ENCODE results near the gene VIL1.

VIL1 gene

GRCh38 chr2:218445602-218446001 is 26.7 kb downstream of the VIL1 start:
- DNase-seq, result no peak

DNA sequence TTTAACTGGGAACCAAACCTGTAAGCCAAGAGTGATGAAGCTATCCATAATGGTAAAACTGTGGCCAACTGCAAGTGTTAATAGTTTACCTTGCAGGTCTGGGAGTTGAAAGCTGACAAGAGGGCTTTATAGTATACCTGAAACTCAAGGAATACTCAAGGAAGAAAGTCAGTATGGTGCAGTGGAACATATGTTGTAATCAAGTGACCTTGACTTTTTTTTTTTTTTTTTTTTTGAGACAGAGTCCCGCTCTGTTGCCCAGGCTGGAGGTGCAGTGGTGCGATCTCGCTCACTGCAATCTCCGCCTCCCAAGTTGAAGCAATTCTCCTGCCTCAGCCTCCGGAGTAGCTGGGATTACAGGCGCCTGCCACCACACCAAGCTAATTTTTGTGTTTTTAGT is 27.6 kb downstream of the VIL1 start:
- DNase-seq, result no peak

GRCh38 chr2:218447072-218447471 is 28.1 kb downstream of the VIL1 start:
- DNase-seq, result no peak

DNA sequence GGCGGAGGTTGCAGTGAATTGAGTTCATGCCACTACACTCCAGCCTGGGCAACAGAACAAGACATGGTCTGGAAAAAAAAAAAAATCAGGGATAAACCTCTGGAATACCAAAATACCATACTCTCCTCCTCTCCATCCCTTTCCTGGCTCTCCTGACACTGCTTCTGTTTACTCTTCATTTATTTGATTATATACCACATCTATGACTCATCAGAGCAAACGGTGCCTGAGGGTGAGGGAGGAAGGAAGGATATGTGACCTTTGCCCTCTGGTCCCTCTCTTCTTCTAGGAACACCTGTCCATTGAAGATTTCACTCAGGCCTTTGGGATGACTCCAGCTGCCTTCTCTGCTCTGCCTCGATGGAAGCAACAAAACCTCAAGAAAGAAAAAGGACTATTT is 30.0 kb downstream of the VIL1 start:
- DNase-seq, result no peak

- DNase-seq, result no peak
Observed at GRCh38 chr2:218452079-218452478, 33.2 kb downstream of the VIL1 start.

- DNase-seq, result no peak
Observed at GRCh38 chr2:218456849-218457248, 37.9 kb downstream of the VIL1 start.

- no peak for DNase-seq
Observed at GRCh38 chr2:218458598-218458997, 39.7 kb downstream of the VIL1 start.

DNA sequence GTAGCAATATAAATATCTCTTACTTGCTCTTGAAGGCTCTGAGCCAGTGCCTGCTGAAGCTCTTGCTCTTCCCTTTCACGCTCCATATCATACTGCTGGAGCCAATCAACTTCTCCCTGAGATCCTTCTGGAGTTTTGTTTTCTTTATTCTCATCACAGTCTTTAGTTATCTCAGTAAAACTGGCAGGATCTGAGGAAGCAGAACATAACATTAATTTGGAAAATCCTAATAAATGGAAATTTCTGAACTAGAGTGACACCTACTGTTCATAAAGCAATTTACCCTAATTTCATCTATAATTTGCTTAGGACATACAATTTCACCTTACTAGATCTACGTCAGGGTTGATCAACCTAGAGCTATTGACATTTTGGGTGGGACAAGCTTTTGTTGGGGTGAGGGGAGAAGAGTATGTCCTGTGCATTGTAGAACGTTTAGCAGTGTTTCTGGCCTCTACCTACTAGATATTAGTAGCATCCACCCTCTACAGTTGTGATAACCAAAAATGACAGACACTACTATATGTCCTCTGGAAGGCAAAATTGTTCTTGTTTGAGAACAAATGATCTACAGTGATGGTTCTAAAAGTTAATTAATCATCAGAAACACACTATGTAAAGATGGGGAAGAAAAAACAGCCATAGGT is 47.2 kb downstream of the VIL1 start:
- no peak for DNase-seq

GRCh38 chr2:218470448-218470847 is 51.5 kb downstream of the VIL1 start:
- DNase-seq, result no peak

DNA sequence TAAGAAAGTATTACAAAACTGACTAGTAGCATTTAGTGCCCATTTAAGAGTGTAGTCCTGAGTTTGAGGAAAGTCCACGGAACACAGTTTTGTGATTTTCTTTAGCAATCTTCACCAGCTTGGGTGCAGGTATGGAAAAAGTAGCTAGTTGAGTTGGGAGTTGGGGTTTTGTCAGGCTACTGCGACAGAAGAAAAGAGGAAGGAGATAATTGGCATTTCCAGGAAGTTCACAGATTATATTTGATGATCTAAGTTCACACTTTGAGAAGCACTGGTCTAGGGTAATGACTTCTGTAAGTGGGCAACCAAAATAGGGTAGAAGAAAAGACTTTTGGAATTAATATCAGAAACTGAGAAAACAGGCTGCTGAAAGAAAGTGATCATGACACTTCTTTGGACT is 52.1 kb downstream of the VIL1 start:
- DNase-seq, result no peak

DNA sequence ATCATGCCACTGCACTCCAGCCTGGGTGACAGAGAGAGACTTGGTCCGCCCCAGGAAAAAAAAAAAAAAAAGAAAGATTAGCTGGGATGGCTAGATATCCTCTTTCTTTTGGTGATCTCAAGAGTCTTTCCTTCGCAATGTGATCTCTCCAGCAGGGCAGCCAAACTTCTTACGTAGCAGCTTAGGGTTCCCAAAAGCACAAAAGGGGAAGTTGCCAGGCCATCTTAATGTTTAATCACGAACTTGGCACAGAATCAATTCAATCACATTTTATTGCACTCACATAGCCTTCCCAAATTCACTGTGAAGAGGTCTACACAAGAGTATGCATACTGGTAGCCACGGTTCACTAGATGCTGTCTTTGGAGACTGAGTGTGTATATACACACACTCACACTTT is 53.1 kb downstream of the VIL1 start:
- no peak for DNase-seq

- DNase-seq, result no peak
Observed at GRCh38 chr2:218472988-218473387, 54.1 kb downstream of the VIL1 start.

GRCh38 chr2:218474527-218474926 is 55.6 kb downstream of the VIL1 start:
- DNase-seq, result no peak

- DNase-seq, result peak; percentile 23
Observed at GRCh38 chr2:218476676-218477075, 57.8 kb downstream of the VIL1 start.

DNA sequence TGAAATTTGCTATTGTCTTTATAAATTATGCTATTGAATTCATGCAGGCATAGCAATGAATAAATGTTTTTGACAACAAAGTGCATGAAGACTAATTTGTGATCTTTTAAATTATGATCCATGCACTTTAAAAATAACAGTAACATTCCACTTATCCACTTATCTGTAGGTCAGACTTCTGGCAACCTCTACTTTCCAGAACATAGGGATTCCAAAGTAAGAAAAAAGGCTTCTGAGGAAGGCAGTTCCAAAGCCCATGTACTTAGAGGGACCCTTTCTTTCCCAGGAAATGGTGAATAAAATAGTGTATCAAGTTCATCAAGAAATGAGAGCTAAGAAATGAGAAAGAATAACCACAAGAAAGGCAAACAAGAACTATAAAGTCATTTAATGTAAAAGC is 58.3 kb downstream of the VIL1 start:
- no peak for DNase-seq

DNA sequence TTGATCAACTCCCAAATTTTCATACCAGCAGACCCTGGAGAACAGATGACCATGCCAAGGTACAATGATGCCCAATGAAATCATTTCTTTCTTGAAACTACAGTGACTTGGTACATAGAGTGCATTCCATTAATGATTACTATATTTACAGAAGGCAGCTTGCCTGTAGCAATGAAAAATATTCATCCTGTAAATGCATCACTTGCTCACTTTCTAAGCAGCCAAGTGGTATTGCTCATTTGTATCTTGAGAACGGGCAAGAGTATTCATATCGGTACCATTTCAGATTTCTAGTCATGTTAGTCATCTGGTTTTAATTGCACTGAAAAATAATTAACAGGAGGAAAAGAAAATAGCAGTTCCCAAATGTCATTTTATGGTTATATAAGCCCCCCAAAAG is 59.6 kb downstream of the VIL1 start:
- no peak for DNase-seq

DNA sequence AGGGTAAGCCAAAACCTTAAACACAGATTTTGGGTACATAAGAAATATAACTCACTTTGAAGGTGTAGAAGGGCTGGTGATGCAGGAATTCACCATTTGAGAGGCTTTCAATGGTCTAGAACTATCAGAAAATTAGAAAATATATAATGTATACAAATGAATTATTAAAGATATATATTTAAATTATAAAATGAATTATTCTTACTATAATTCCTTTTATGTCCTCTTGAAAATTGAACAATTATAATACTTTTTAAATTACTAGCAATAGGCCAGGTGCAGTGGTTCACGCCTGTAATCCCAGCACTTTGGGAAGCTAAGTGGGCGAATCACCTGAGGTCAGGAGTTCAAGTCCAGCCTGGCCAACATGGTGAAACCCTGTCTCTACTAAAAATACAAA is 60.7 kb downstream of the VIL1 start:
- DNase-seq, result no peak

DNA sequence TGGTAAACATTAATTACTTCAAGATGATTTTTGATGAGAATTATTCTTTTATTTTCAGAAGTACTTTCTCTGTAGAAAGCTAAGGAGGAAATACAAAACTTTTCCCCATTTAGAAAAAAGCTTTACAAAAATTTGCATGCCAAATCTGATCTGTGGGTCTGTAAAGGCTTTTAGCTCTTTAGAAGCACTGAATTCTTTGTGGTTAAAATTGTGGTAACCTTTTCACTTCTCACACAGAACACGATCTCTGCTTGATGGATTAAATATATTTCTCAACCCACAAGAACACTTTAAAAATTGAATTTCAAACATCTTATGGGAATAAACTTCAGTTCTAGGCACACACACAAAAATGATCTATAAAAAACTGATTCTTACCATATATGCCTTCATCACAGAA is 63.7 kb downstream of the VIL1 start:
- DNase-seq, result no peak

- no peak for DNase-seq
Observed at GRCh38 chr2:218485986-218486667, 67.2 kb downstream of the VIL1 start.

DNA sequence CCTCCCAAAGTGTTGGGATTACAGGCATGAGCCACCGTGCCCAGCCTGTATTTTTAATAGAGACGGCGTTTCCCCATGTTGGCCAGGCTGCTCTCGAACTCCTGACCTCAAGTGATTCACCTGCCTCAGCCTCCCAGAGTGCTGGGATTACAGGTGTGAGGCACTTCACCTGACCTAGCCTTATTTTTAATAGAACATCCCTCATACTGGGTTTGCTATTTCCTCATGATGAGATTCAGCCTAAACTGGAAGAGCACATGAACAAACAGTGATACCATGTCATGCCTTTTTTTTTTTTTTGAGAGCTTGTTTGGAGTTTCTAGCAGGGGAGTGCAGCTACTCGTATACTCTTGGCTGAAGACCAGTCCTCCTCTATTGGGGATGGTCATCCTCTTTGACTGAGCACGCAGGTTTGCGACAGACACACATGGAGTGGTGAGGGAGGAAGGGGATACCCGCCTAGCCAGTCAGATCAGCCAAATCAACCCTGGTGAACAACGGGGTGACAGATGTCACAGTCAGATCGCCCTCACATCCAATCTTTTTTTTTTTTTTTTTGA is 81.7 kb downstream of the VIL1 start:
- no peak for DNase-seq

DNA sequence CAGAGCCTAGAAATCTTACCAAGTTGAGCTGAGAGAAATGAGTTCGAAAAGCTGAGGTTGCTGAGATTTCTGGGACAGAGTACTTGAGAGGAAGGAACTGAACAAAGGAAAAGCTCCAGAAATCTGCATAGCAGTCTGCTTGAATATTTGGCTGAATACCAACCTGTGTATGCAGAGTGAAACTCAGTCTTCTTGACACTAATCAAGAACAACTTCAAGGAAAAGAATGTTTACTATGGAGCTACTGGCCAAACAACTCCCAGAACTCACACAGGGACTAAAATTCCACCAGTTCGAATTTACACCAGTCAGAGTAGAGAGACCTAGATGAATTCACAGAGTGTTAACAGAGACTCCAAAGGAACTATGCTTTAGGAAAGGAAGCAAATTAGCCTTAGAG is 82.7 kb downstream of the VIL1 start:
- DNase-seq, result no peak
